ENCODE measurements around the gene GAREM1. TPM values are rescaled to one million over a fixed set of nuclear protein-coding genes. Genes with fewer than 3 reads are reported as not detected.

GAREM1 gene
- total RNA-seq, 1 donor from 2014 or later: 9.0 TPM

- Histone ChIP-seq H3K4me2 (ENCODE audit: low read length) (no peak overlapping the region), H3K9ac (ENCODE audit: low read length) (no peak overlapping the region), H2AFZ (ENCODE audit: low read depth, low read length) (no peak overlapping the region), H3K9me3 (ENCODE audit: insufficient read depth, low read depth, low read length) (no peaks in the 10 kb centered on the region), H3K4me1 (ENCODE audit: insufficient read depth, low read length) (peaks cover 9% of the 10 kb centered on the region), H3K27me3 (ENCODE audit: insufficient read depth, low read length) (no peaks in the 10 kb centered on the region), H3K4me3 (ENCODE audit: insufficient read depth, low read depth, low read length) (no peak overlapping the region), H3K36me3 (ENCODE audit: insufficient read depth, low read length) (no peaks in the 10 kb centered on the region), H3K79me2 (ENCODE audit: insufficient read depth, low read length) (no peaks in the 10 kb centered on the region), H4K20me1 (ENCODE audit: insufficient read depth, low read length) (no peaks in the 10 kb centered on the region), H3K27ac (ENCODE audit: low read depth, low read length) (no peak overlapping the region)
- DNase-seq (ENCODE audit: low read depth) (no peak), FAIRE-seq (no peak)
- Mint-ChIP-seq H3K36me3 (ENCODE audit: low read depth, unreplicated experiment) (no peaks in the 10 kb centered on the region), H3K4me1 (ENCODE audit: low read depth, unreplicated experiment) (peaks cover 33% of the 10 kb centered on the region), H3K27ac (ENCODE audit: unreplicated experiment) (no peak overlapping the region), H3K27me3 (ENCODE audit: low read depth, unreplicated experiment) (no peaks in the 10 kb centered on the region), H3K4me3 (ENCODE audit: unreplicated experiment) (no peak overlapping the region), H3K9me3 (ENCODE audit: unreplicated experiment) (no peaks in the 10 kb centered on the region)
- TF ChIP-seq, protein P1, sequence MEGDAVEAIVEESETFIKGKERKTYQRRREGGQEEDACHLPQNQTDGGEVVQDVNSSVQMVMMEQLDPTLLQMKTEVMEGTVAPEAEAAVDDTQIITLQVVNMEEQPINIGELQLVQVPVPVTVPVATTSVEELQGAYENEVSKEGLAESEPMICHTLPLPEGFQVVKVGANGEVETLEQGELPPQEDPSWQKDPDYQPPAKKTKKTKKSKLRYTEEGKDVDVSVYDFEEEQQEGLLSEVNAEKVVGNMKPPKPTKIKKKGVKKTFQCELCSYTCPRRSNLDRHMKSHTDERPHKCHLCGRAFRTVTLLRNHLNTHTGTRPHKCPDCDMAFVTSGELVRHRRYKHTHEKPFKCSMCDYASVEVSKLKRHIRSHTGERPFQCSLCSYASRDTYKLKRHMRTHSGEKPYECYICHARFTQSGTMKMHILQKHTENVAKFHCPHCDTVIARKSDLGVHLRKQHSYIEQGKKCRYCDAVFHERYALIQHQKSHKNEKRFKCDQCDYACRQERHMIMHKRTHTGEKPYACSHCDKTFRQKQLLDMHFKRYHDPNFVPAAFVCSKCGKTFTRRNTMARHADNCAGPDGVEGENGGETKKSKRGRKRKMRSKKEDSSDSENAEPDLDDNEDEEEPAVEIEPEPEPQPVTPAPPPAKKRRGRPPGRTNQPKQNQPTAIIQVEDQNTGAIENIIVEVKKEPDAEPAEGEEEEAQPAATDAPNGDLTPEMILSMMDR (IDR thresholded peaks at IDR 0.05; ENCODE audit: insufficient read depth, low read depth, low read length): no peak
- no peak for TF ChIP-seq EZH2 (IDR thresholded peaks at IDR 0.05; ENCODE audit: insufficient read depth, low read length)
Observed at GRCh38 chr18:32328974-32329373, 141.7 kb downstream of the GAREM1 start.

GRCh38 chr18:32328379-32328778 lies 142.3 kb downstream of the GAREM1 start:
- Histone ChIP-seq H3K36me3 (ENCODE audit: insufficient read depth, low read length) (no peaks in the 10 kb centered on the region), H2AFZ (ENCODE audit: low read depth, low read length) (no peak overlapping the region), H3K4me1 (ENCODE audit: insufficient read depth, low read length) (peaks cover 9% of the 10 kb centered on the region), H3K9ac (ENCODE audit: low read length) (no peak overlapping the region), H3K9me3 (ENCODE audit: insufficient read depth, low read depth, low read length) (no peaks in the 10 kb centered on the region), H3K4me2 (ENCODE audit: low read length) (peak overlapping the region; percentile 9), H3K27me3 (ENCODE audit: insufficient read depth, low read length) (no peaks in the 10 kb centered on the region), H3K27ac (ENCODE audit: low read depth, low read length) (peak overlapping the region; percentile 39), H3K79me2 (ENCODE audit: insufficient read depth, low read length) (no peaks in the 10 kb centered on the region), H3K4me3 (ENCODE audit: insufficient read depth, low read depth, low read length) (no peak overlapping the region), H4K20me1 (ENCODE audit: insufficient read depth, low read length) (no peaks in the 10 kb centered on the region)
- no peak overlapping the region for H3K4me3 Mint-ChIP-seq (ENCODE audit: unreplicated experiment)
- FAIRE-seq: peak; percentile 75
- H3K27ac Mint-ChIP-seq (ENCODE audit: unreplicated experiment): peak overlapping the region; percentile 72
- DNase-seq (ENCODE audit: low read depth): peak; percentile 80
- no peaks in the 10 kb centered on the region for H3K36me3 Mint-ChIP-seq (ENCODE audit: low read depth, unreplicated experiment)
- no peaks in the 10 kb centered on the region for H3K9me3 Mint-ChIP-seq (ENCODE audit: unreplicated experiment)
- no peak for TF ChIP-seq EZH2 (IDR thresholded peaks at IDR 0.05; ENCODE audit: insufficient read depth, low read length)
- TF ChIP-seq, protein P1 (IDR thresholded peaks at IDR 0.05; ENCODE audit: insufficient read depth, low read depth, low read length): no peak
- peaks cover 36% of the 10 kb centered on the region for H3K4me1 Mint-ChIP-seq (ENCODE audit: low read depth, unreplicated experiment)
- no peaks in the 10 kb centered on the region for H3K27me3 Mint-ChIP-seq (ENCODE audit: low read depth, unreplicated experiment)

DNA sequence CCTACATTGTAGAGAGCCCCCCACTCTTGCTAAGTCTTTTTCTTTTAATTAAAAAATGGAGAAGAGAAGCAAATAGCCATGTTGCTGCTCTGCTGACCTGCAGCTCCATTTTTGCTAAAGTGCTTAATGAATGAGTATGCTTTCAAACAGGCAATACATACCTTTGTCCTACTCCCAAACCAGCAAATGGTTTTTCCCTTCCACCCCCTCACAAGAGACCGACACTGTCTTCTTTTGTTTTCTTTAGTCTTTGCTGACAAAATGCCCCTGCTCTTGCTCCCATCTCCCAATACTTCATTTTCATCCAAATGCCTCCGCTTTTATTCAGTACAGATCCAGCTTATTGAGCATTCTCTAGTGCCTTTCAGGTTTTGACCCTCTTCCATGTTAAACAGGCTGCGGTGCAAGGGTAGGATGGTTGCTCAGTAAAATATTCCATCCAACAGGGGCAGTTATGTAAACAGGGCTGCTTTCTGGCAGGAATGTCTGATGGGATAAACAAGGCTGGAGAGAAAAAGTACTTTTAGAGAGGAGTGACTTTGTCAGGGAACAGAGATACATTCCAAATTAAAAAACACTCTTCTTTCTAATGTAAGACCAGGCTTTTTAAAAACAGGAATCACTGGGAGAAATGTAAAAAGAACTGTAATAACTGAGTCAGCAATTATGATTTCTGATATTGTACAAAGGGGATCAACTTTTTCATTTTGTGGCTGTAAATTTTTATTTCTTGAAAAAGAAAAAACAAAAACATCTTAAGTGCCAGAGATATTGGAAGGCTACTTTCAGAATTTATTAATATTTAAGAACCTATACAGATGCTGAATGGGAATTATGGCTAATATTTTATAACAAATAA lies 144.0 kb downstream of the GAREM1 start:
- no peaks in the 10 kb centered on the region for H3K36me3 ChIP-seq (ENCODE audit: insufficient read depth, low read length)
- peak overlapping the region; percentile 57 for H3K4me2 ChIP-seq (ENCODE audit: low read length)
- no peak overlapping the region for H3K4me3 ChIP-seq (ENCODE audit: insufficient read depth, low read depth, low read length)
- TF ChIP-seq, protein P1 (IDR thresholded peaks at IDR 0.05; ENCODE audit: insufficient read depth, low read depth, low read length): no peak
- no peak overlapping the region for H2AFZ ChIP-seq (ENCODE audit: low read depth, low read length)
- H3K9ac ChIP-seq (ENCODE audit: low read length): no peak overlapping the region
- Mint-ChIP-seq H3K4me3 (ENCODE audit: unreplicated experiment) (peak overlapping the region; percentile 10), H3K27me3 (ENCODE audit: low read depth, unreplicated experiment) (no peaks in the 10 kb centered on the region), H3K36me3 (ENCODE audit: low read depth, unreplicated experiment) (no peaks in the 10 kb centered on the region), H3K9me3 (ENCODE audit: unreplicated experiment) (no peaks in the 10 kb centered on the region), H3K27ac (ENCODE audit: unreplicated experiment) (peak overlapping the region; percentile 21), H3K4me1 (ENCODE audit: low read depth, unreplicated experiment) (peaks cover 36% of the 10 kb centered on the region)
- H3K4me1 ChIP-seq (ENCODE audit: insufficient read depth, low read length): peaks cover 9% of the 10 kb centered on the region
- DNase-seq (ENCODE audit: low read depth) (peak; percentile 56), FAIRE-seq (no peak)
- no peaks in the 10 kb centered on the region for H3K9me3 ChIP-seq (ENCODE audit: insufficient read depth, low read depth, low read length)
- no peaks in the 10 kb centered on the region for H3K79me2 ChIP-seq (ENCODE audit: insufficient read depth, low read length)
- H3K27ac ChIP-seq (ENCODE audit: low read depth, low read length): no peak overlapping the region
- no peaks in the 10 kb centered on the region for H3K27me3 ChIP-seq (ENCODE audit: insufficient read depth, low read length)
- H4K20me1 ChIP-seq (ENCODE audit: insufficient read depth, low read length): no peaks in the 10 kb centered on the region

Data from astrocyte (in vitro differentiated cells and primary cell).